ENCODE data around the gene CSTF3. TPM values are rescaled to one million over a fixed set of nuclear protein-coding genes. Genes with fewer than 3 reads are reported as not detected.
"Not testable (repeated sequence)": the region's sequence is repeated elsewhere in the genome, so short reads cannot be mapped to it uniquely, and the experiment has no call there.

The CSTF3 gene
- total and polyA plus RNA-seq, 2 of the 4 experiments (the other 2 are of a cell fraction), result 14.5 to 23.4 TPM

GRCh38 chr11:33122696-33123095, 38.6 kb downstream of the CSTF3 start:
- H3K36me3 ChIP-seq (ENCODE audit: control insufficient read depth, insufficient read depth, low read length); H3K56ac ChIP-seq (ENCODE audit: extremely low read depth, insufficient read depth, low read length); H2AK9ac ChIP-seq (replicated peaks; ENCODE audit: low read depth, low read length, poor library complexity); H3K9ac ChIP-seq (ENCODE audit: low read depth, low read length); H4K8ac ChIP-seq (ENCODE audit: low read depth in 2 of 2, low read length in 2 of 2); ATAC-seq (ENCODE audit: low read depth); H2AFZ ChIP-seq (replicated peaks; ENCODE audit: low read length, poor library complexity); H3K27me3 ChIP-seq (ENCODE audit: control insufficient read depth, insufficient read depth, low read length); H3K9me1 ChIP-seq (ENCODE audit: insufficient read depth, low read length); H2BK15ac ChIP-seq (ENCODE audit: low read depth, low read length); H2BK5ac ChIP-seq (ENCODE audit: low read depth, low read length, poor library complexity, severe bottlenecking); POLR2A ChIA-PET (ENCODE audit: unreplicated experiment); intact Hi-C loops (cut with micrococcal nuclease); H3K23ac ChIP-seq (ENCODE audit: low read depth, low read length); H2BK20ac ChIP-seq (ENCODE audit: low read depth, low read length); H4K20me1 ChIP-seq (ENCODE audit: insufficient read depth, low read length); H3K4me3 ChIP-seq (ENCODE audit: insufficient read depth, low read depth, low read length); H3K18ac ChIP-seq (ENCODE audit: low read depth, low read length); H4K91ac ChIP-seq (ENCODE audit: insufficient read depth, low read depth, low read length); in situ Hi-C loops (cut with MboI; ENCODE audit: low sequenced_read_pairs); H3K9me3 ChIP-seq (ENCODE audit: control insufficient read depth, insufficient read depth, low read length); H2AK5ac ChIP-seq (ENCODE audit: low read depth, low read length); H3K4ac ChIP-seq (ENCODE audit: low read depth, low read length); H3K79me1 ChIP-seq (ENCODE audit: low read depth in 1 of 2, low read length in 2 of 2); H2BK120ac ChIP-seq (ENCODE audit: low read depth, low read length); H3K27ac ChIP-seq (ENCODE audit: insufficient read depth, low read length); H3K14ac ChIP-seq (replicated peaks; ENCODE audit: low read depth, low read length); dilution Hi-C loops (cut with HindIII; ENCODE audit: low sequenced_read_pairs, unreplicated experiment); H3K4me2 ChIP-seq (ENCODE audit: low read depth, low read length); DNase-seq; H3K4me1 ChIP-seq (ENCODE audit: control insufficient read depth, insufficient read depth, low read length); BruUV-seq (replicated peaks); H4K5ac ChIP-seq (ENCODE audit: low read depth, low read length): not testable (repeated sequence)
- CTCF ChIA-PET, result interaction anchor here (0.7 kb wide), 1 partner anchor 25 kb away, joined by 3 read pairs; no protein-coding TSS in a partner anchor
- WGBS, 2 experiments (ENCODE audit: extremely low coverage in 2 of 2, insufficient read length in 1 of 2), result no CpG with 5 or more reads among the region's 1 CpG
